ENCODE measurements around the gene MAMLD1. TPM values are rescaled to one million over a fixed set of nuclear protein-coding genes. Genes with fewer than 3 reads are reported as not detected.

The MAMLD1 gene
- total RNA-seq, 1 donor = 3.3 TPM

- Histone ChIP-seq H4K20me1 (ENCODE audit: insufficient read depth, low read length) (no peaks in the 10 kb centered on the region), H3K27ac (ENCODE audit: low read depth, low read length) (no peak overlapping the region), H3K4me1 (ENCODE audit: insufficient read depth, low read length) (no peaks in the 10 kb centered on the region), H3K9me3 (ENCODE audit: low read depth, low read length) (no peaks in the 10 kb centered on the region), H3K36me3 (ENCODE audit: insufficient read depth, low read length) (no peaks in the 10 kb centered on the region), H3K27me3 (ENCODE audit: insufficient read depth, low read length) (no peaks in the 10 kb centered on the region), H3K4me3 (ENCODE audit: insufficient read depth, low read length) (no peak overlapping the region), H2AFZ (ENCODE audit: low read length) (no peak overlapping the region), H3K4me2 (ENCODE audit: insufficient read depth, low read length) (no peak overlapping the region), H3K79me2 (ENCODE audit: insufficient read depth, low read length) (no peaks in the 10 kb centered on the region)
- no peak for TF ChIP-seq CTCF (IDR thresholded peaks at IDR 0.05; ENCODE audit: extremely low read depth, low read depth, low read length)
- DNase-seq (ENCODE audit: insufficient read length, low spot score, missing footprints) = no peak
Observed at GRCh38 chrX:150316564-150316963, 46.6 kb upstream of the MAMLD1 start.

- Histone ChIP-seq H4K20me1 (ENCODE audit: insufficient read depth, low read length) (no peaks in the 10 kb centered on the region), H3K79me2 (ENCODE audit: insufficient read depth, low read length) (no peaks in the 10 kb centered on the region), H3K27ac (ENCODE audit: low read depth, low read length) (no peak overlapping the region), H3K4me2 (ENCODE audit: insufficient read depth, low read length) (no peak overlapping the region), H3K27me3 (ENCODE audit: insufficient read depth, low read length) (no peaks in the 10 kb centered on the region), H3K36me3 (ENCODE audit: insufficient read depth, low read length) (no peaks in the 10 kb centered on the region), H3K9me3 (ENCODE audit: low read depth, low read length) (no peaks in the 10 kb centered on the region), H3K4me3 (ENCODE audit: insufficient read depth, low read length) (no peak overlapping the region), H3K4me1 (ENCODE audit: insufficient read depth, low read length) (peaks cover 18% of the 10 kb centered on the region), H2AFZ (ENCODE audit: low read length) (no peak overlapping the region)
- no peak for DNase-seq (ENCODE audit: insufficient read length, low spot score, missing footprints)
- TF ChIP-seq CTCF (IDR thresholded peaks at IDR 0.05; ENCODE audit: extremely low read depth, low read depth, low read length) = no peak
Observed at GRCh38 chrX:150323020-150323419, 40.1 kb upstream of the MAMLD1 start.

- Histone ChIP-seq H3K27me3 (ENCODE audit: insufficient read depth, low read length) (no peaks in the 10 kb centered on the region), H3K36me3 (ENCODE audit: insufficient read depth, low read length) (no peaks in the 10 kb centered on the region), H3K9me3 (ENCODE audit: low read depth, low read length) (no peaks in the 10 kb centered on the region), H3K4me1 (ENCODE audit: insufficient read depth, low read length) (peaks cover 18% of the 10 kb centered on the region), H3K79me2 (ENCODE audit: insufficient read depth, low read length) (no peaks in the 10 kb centered on the region), H2AFZ (ENCODE audit: low read length) (no peak overlapping the region), H4K20me1 (ENCODE audit: insufficient read depth, low read length) (no peaks in the 10 kb centered on the region), H3K4me3 (ENCODE audit: insufficient read depth, low read length) (no peak overlapping the region), H3K27ac (ENCODE audit: low read depth, low read length) (peak overlapping the region; percentile 58), H3K4me2 (ENCODE audit: insufficient read depth, low read length) (no peak overlapping the region)
- no peak for DNase-seq (ENCODE audit: insufficient read length, low spot score, missing footprints)
- TF ChIP-seq CTCF (IDR thresholded peaks at IDR 0.05; ENCODE audit: extremely low read depth, low read depth, low read length) = no peak
Observed at GRCh38 chrX:150324035-150324728, 38.9 kb upstream of the MAMLD1 start.

GRCh38 chrX:150324919-150325318 lies 38.2 kb upstream of the MAMLD1 start:
- no peak overlapping the region for H3K4me3 ChIP-seq (ENCODE audit: insufficient read depth, low read length)
- no peaks in the 10 kb centered on the region for H3K79me2 ChIP-seq (ENCODE audit: insufficient read depth, low read length)
- no peaks in the 10 kb centered on the region for H3K9me3 ChIP-seq (ENCODE audit: low read depth, low read length)
- no peak for TF ChIP-seq CTCF (IDR thresholded peaks at IDR 0.05; ENCODE audit: extremely low read depth, low read depth, low read length)
- H3K4me1 ChIP-seq (ENCODE audit: insufficient read depth, low read length) = peaks cover 18% of the 10 kb centered on the region
- no peaks in the 10 kb centered on the region for H3K36me3 ChIP-seq (ENCODE audit: insufficient read depth, low read length)
- H3K27me3 ChIP-seq (ENCODE audit: insufficient read depth, low read length) = no peaks in the 10 kb centered on the region
- no peak overlapping the region for H3K4me2 ChIP-seq (ENCODE audit: insufficient read depth, low read length)
- H3K27ac ChIP-seq (ENCODE audit: low read depth, low read length) = peak overlapping the region; percentile 58
- H2AFZ ChIP-seq (ENCODE audit: low read length) = no peak overlapping the region
- no peaks in the 10 kb centered on the region for H4K20me1 ChIP-seq (ENCODE audit: insufficient read depth, low read length)
- DNase-seq (ENCODE audit: insufficient read length, low spot score, missing footprints) = no peak

Data from osteoblast (primary cell).